A549 treated with dexamethasone at 1 μM for 4 hours (cell line): ENCODE results near the gene SLAMF1. TPM values are rescaled to one million over a fixed set of nuclear protein-coding genes. Genes with fewer than 3 reads are reported as not detected.

Experiments used
- total RNA-seq: library from RNA; stranded (reverse); fragments of 200-300 nt; extraction: Qiagen RNA extraction; gene quantifications from 5 replicates; pipeline ENCODE4 v1.2.3, GENCODE V29; 2022

The SLAMF1 gene, protein sequence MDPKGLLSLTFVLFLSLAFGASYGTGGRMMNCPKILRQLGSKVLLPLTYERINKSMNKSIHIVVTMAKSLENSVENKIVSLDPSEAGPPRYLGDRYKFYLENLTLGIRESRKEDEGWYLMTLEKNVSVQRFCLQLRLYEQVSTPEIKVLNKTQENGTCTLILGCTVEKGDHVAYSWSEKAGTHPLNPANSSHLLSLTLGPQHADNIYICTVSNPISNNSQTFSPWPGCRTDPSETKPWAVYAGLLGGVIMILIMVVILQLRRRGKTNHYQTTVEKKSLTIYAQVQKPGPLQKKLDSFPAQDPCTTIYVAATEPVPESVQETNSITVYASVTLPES
- 0.05 TPM in 1 of 5 replicates, not detected in the others for total RNA-seq

GRCh38 chr1:160646711-160647328 lies at the start of gene SLAMF1:
TSS of gene SLAMF1 (minus strand) at chr1:160647044. CDS start at chr1:160646945, 99 bp downstream.

DNA sequence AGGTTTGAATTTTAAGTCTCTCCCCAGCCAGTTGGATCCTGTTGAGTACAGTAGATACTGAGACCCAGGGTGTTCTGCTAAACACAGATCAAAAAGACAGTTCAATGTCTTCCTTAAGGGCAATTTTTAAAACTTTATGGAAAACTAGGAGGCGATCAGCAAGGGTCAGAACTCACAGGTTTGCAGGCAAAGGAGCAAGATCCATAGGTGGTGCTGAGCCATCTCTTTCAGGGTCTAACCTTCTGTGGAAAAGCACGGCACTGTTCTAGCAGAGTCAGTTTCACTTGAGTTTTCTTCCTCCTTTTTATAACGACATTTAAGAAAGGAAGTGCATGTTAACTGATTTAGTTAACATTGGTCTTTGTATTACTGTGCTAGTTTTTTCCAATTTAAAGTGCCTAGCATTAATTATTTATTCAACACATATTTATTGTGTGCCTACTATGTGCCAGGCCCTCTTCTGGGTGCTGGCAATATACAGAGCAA lies 67.6 kb downstream of the SLAMF1 start, which contains the start of gene CD84:
CD84 (minus strand) TSS at position 281 of the 486 bp plus-strand sequence; CDS start at position 222, 59 bp downstream.

Other genes with a start within 250 kb of the SLAMF1 start
- gene VANGL2, start 246.5 kb downstream of the SLAMF1 start, total RNA-seq, result 0.62 to 0.80 TPM (median 0.74 TPM) in 5 replicates
- not detected in 5 replicates for gene SLAMF6, start 123.8 kb downstream of the SLAMF1 start, total RNA-seq
- not detected in 5 replicates for gene CD84, start 67.5 kb downstream of the SLAMF1 start, total RNA-seq
- not detected in 5 replicates for gene CD48, start 64.8 kb upstream of the SLAMF1 start, total RNA-seq
- 0.87 to 1.8 TPM (median 1.6 TPM) in 5 replicates for gene SLAMF7, start 92.2 kb upstream of the SLAMF1 start, total RNA-seq
- gene LY9, start 149.1 kb upstream of the SLAMF1 start, total RNA-seq, result 0.07 to 0.16 TPM (median 0.12 TPM) in 4 of 5 replicates, not detected in the other
- gene CD244, start 215.8 kb upstream of the SLAMF1 start, total RNA-seq, result not detected in 5 replicates
- gene ITLN1, start 238.1 kb upstream of the SLAMF1 start, total RNA-seq, result not detected in 5 replicates